HL-60 (cell line): Measurements from ENCODE around the gene KRTAP5-7.
"Not testable (repeated sequence)": the region's sequence is repeated elsewhere in the genome, so short reads cannot be mapped to it uniquely, and the experiment has no call there.

Experiments used
- GABPA ChIP-seq: IDR thresholded peaks from 2 replicates; pipeline ENCODE4 v1.6.1; 2012; ENCODE audit warnings: low read depth
- POLR2AphosphoS5 ChIP-seq: IDR thresholded peaks from 2 replicates; pipeline ENCODE4 v1.6.1; 2012; ENCODE audit warnings: low read depth
- SPI1 ChIP-seq: IDR thresholded peaks from 2 replicates; pipeline ENCODE4 v1.6.1; 2012; ENCODE audit warnings: low read depth, mild to moderate bottlenecking, borderline replicate concordance
- TF ChIP-seq, protein P1 (sequence below): IDR thresholded peaks from 2 replicates; pipeline ENCODE4 v1.6.1; 2012; ENCODE audit warnings: low read depth; ENCODE audit not compliant: insufficient replicate concordance
- TF ChIP-seq, protein P2 (sequence below): IDR thresholded peaks from one replicate; pipeline ENCODE4 v1.5.1; 2011; ENCODE audit warnings: low read length, control low read depth, inconsistent platforms; ENCODE audit not compliant: insufficient read depth

DNA sequence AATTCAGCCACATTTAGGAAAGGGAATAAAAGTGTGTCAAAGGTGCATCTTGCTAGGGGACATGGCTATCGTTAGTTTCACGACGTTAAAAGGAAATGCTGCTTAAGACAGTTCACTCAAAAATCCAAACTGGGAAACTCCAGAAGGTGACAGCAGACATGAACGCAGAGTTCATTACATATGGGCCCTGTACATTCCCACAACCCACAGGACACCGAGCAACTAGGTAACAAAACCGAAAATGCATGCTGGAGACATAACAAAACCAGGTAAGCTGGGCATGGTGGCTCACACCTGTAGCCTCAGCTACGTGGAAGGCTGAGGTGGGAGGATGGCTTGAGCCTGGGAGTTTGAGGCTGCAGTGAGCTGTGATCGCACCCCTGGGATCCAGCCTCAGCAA is 40.6 kb downstream of the KRTAP5-7 start:
- TF ChIP-seq, protein P1, sequence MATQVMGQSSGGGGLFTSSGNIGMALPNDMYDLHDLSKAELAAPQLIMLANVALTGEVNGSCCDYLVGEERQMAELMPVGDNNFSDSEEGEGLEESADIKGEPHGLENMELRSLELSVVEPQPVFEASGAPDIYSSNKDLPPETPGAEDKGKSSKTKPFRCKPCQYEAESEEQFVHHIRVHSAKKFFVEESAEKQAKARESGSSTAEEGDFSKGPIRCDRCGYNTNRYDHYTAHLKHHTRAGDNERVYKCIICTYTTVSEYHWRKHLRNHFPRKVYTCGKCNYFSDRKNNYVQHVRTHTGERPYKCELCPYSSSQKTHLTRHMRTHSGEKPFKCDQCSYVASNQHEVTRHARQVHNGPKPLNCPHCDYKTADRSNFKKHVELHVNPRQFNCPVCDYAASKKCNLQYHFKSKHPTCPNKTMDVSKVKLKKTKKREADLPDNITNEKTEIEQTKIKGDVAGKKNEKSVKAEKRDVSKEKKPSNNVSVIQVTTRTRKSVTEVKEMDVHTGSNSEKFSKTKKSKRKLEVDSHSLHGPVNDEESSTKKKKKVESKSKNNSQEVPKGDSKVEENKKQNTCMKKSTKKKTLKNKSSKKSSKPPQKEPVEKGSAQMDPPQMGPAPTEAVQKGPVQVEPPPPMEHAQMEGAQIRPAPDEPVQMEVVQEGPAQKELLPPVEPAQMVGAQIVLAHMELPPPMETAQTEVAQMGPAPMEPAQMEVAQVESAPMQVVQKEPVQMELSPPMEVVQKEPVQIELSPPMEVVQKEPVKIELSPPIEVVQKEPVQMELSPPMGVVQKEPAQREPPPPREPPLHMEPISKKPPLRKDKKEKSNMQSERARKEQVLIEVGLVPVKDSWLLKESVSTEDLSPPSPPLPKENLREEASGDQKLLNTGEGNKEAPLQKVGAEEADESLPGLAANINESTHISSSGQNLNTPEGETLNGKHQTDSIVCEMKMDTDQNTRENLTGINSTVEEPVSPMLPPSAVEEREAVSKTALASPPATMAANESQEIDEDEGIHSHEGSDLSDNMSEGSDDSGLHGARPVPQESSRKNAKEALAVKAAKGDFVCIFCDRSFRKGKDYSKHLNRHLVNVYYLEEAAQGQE: not testable (repeated sequence)
- TF ChIP-seq, protein P2, sequence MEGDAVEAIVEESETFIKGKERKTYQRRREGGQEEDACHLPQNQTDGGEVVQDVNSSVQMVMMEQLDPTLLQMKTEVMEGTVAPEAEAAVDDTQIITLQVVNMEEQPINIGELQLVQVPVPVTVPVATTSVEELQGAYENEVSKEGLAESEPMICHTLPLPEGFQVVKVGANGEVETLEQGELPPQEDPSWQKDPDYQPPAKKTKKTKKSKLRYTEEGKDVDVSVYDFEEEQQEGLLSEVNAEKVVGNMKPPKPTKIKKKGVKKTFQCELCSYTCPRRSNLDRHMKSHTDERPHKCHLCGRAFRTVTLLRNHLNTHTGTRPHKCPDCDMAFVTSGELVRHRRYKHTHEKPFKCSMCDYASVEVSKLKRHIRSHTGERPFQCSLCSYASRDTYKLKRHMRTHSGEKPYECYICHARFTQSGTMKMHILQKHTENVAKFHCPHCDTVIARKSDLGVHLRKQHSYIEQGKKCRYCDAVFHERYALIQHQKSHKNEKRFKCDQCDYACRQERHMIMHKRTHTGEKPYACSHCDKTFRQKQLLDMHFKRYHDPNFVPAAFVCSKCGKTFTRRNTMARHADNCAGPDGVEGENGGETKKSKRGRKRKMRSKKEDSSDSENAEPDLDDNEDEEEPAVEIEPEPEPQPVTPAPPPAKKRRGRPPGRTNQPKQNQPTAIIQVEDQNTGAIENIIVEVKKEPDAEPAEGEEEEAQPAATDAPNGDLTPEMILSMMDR: not testable (repeated sequence)
- TF ChIP-seq POLR2AphosphoS5, SPI1, GABPA: not testable (repeated sequence)
